HFFc6 (cell line): ENCODE results near the gene TUBD1. TPM values are rescaled to one million over a fixed set of nuclear protein-coding genes. Genes with fewer than 3 reads are reported as not detected.

ENCODE experiments used
- DNase-seq: peaks from one replicate; pipeline ENCODE4 v3.0.0-alpha.2; 2018
- H3K27ac Mint-ChIP-seq: 2 replicates; pipeline ENCODE4 v1.8.0; 2020; ENCODE audit warnings: mild to moderate bottlenecking, mixed read lengths
- H3K27me3 Mint-ChIP-seq: 2 replicates; pipeline ENCODE4 v1.8.0; 2021; ENCODE audit warnings: mild to moderate bottlenecking, moderate library complexity, mixed read lengths; ENCODE audit not compliant: insufficient read depth
- H3K36me3 Mint-ChIP-seq: 2 replicates; pipeline ENCODE4 v1.8.0; 2021; ENCODE audit warnings: low read depth, mixed read lengths
- H3K4me1 Mint-ChIP-seq: 2 replicates; pipeline ENCODE4 v1.8.0; 2020; ENCODE audit warnings: low read depth, mixed read lengths
- H3K4me3 Mint-ChIP-seq: 2 replicates; pipeline ENCODE4 v1.8.0; 2020; ENCODE audit warnings: mild to moderate bottlenecking, moderate library complexity, mixed read lengths
- H3K9me3 Mint-ChIP-seq: 2 replicates; pipeline ENCODE4 v1.8.0; 2020; ENCODE audit warnings: mild to moderate bottlenecking, mixed read lengths
- total RNA-seq, 6 experiments: library from RNA; stranded (reverse); fragmentation: NEBNext Ultra II Directional; extraction: Animal tissue kit (Norgen Biotek cat#: 25700); gene quantifications; 2 replicates in 1 of 6; 3 replicates in 5 of 6; pipeline ENCODE4 v1.2.3, GENCODE V29; 2021
- TF ChIP-seq, protein P1 (sequence below): fragments of 200-600 bp; sonication (generic); IDR thresholded peaks from 2 replicates; pipeline ENCODE4 v1.5.0; 2021; ENCODE audit warnings: antibody characterized with exemption, mild to moderate bottlenecking

The TUBD1 gene
- total RNA-seq, 6 experiments from 2014 or later: 2.9 to 4.0 (median 3.3) TPM

GRCh38 chr17:59840329-59841090 lies 52.2 kb downstream of the TUBD1 start:
- TF ChIP-seq, protein P1, sequence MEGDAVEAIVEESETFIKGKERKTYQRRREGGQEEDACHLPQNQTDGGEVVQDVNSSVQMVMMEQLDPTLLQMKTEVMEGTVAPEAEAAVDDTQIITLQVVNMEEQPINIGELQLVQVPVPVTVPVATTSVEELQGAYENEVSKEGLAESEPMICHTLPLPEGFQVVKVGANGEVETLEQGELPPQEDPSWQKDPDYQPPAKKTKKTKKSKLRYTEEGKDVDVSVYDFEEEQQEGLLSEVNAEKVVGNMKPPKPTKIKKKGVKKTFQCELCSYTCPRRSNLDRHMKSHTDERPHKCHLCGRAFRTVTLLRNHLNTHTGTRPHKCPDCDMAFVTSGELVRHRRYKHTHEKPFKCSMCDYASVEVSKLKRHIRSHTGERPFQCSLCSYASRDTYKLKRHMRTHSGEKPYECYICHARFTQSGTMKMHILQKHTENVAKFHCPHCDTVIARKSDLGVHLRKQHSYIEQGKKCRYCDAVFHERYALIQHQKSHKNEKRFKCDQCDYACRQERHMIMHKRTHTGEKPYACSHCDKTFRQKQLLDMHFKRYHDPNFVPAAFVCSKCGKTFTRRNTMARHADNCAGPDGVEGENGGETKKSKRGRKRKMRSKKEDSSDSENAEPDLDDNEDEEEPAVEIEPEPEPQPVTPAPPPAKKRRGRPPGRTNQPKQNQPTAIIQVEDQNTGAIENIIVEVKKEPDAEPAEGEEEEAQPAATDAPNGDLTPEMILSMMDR: no peak
- Mint-ChIP-seq H3K36me3 (peaks cover 48% of the 10 kb centered on the region), H3K27ac (peak overlapping the region; percentile 99), H3K4me3 (peak overlapping the region; percentile 98), H3K4me1 (peaks cover 61% of the 10 kb centered on the region), H3K9me3 (peaks cover 60% of the 10 kb centered on the region), H3K27me3 (peaks cover 78% of the 10 kb centered on the region)
- no peak for DNase-seq

DNA sequence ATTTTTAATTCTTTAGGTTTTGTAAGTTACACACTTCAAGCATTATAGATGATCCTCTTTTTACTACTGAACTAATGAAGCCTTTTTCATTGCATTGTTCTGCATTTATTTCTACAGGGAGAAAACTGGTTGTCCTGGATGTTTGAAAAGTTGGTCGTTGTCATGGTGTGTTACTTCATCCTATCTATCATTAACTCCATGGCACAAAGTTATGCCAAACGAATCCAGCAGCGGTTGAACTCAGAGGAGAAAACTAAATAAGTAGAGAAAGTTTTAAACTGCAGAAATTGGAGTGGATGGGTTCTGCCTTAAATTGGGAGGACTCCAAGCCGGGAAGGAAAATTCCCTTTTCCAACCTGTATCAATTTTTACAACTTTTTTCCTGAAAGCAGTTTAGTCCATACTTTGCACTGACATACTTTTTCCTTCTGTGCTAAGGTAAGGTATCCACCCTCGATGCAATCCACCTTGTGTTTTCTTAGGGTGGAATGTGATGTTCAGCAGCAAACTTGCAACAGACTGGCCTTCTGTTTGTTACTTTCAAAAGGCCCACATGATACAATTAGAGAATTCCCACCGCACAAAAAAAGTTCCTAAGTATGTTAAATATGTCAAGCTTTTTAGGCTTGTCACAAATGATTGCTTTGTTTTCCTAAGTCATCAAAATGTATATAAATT lies 53.0 kb downstream of the TUBD1 start:
- TF ChIP-seq, protein P1: no peak
- Mint-ChIP-seq H3K27me3 (peaks cover 71% of the 10 kb centered on the region), H3K9me3 (peaks cover 60% of the 10 kb centered on the region), H3K4me1 (peaks cover 54% of the 10 kb centered on the region), H3K36me3 (peaks cover 48% of the 10 kb centered on the region), H3K27ac (peak overlapping the region; percentile 99), H3K4me3 (peak overlapping the region; percentile 98)
- no peak for DNase-seq

DNA sequence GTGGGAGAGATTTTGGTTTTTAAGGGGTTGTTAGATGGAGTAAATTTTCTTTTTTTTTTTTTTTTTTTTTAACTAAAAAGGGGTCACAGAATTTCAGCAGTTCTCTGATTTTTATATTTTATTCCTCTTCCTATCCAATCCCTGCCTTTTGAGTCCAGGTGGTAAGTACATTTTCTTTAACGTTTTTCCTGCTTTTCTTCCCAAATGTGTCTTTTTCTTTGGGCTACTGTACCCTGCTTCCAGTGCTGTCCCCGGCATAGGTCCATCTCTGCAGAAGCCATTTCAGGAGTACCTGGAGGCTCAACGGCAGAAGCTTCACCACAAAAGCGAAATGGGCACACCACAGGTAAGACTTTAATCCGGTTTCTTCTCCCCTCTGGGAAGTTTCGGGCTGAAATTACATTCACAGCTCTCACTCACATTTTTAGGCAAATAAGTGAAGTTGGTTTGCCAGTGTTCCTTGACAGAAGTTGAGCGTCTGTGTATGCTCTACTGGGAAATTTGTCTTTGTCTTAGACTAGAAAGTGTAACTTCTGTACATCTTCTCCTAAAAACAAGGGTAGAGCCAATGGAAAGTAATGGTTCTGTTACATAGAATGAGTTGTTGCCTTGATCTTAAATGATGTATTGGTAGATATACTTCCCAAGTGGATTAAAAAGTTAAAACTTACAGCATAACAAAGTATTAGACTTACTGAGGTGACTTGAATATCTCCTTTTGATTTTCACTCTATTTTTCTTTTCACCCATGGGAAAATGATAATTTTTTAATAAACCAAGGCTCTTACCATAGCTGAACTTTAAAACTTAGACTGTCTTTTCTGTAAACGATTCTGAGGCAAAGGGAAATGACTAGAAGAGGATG lies 54.5 kb downstream of the TUBD1 start:
- peak overlapping the region; percentile 98 for H3K4me3 Mint-ChIP-seq
- H3K36me3 Mint-ChIP-seq: peaks cover 48% of the 10 kb centered on the region
- peak overlapping the region; percentile 99 for H3K27ac Mint-ChIP-seq
- TF ChIP-seq, protein P1: no peak
- H3K27me3 Mint-ChIP-seq: peaks cover 56% of the 10 kb centered on the region
- DNase-seq: peak; percentile 43
- H3K4me1 Mint-ChIP-seq: peaks cover 51% of the 10 kb centered on the region
- H3K9me3 Mint-ChIP-seq: peaks cover 54% of the 10 kb centered on the region

GRCh38 chr17:59837308-59838051 lies 55.3 kb downstream of the TUBD1 start:
- H3K9me3 Mint-ChIP-seq: peaks cover 46% of the 10 kb centered on the region
- H3K4me3 Mint-ChIP-seq: peak overlapping the region; percentile 98
- TF ChIP-seq, protein P1: no peak
- peaks cover 48% of the 10 kb centered on the region for H3K27me3 Mint-ChIP-seq
- peaks cover 48% of the 10 kb centered on the region for H3K36me3 Mint-ChIP-seq
- H3K4me1 Mint-ChIP-seq: peaks cover 51% of the 10 kb centered on the region
- DNase-seq: peak; percentile 100
- H3K27ac Mint-ChIP-seq: peak overlapping the region; percentile 99
